ENCODE results near the gene DNAH14.

DNAH14 gene

GRCh38 chr1:225424562-225425200, 495.2 kb downstream of the DNAH14 start:
- DNase-seq (ENCODE audit: extremely low read depth in 1 of 2, low read depth in 1 of 2): no peak

DNA sequence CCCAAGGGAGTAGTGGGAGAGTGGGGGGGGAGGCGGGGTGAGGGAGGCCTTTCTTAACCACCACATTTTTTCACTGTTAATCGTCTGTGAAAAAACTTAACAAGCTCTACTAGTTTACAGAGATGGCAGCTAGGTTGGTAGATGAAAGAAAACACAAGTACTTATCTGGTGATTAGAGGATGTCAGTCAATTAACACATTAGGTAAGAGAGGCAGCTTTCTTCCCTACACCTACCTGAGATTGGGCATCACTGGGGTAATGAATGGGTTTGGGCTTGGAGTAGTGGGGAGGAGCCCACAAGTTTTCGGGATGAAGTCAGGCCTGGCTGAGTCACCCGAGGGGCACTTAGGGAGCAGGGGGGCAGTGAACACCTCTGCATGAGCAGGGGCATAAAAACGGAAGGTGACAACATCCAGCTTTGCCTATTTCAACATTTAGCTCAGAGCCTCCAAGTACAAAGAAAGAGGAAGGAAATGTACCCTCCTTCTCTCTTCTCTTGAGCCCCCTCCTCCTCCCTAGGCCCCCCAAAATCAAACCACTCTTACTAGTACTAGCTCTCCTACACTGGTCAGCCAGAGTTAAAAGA, 495.8 kb downstream of the DNAH14 start:
- no peak for DNase-seq (ENCODE audit: extremely low read depth in 1 of 2, low read depth in 1 of 2)

DNA sequence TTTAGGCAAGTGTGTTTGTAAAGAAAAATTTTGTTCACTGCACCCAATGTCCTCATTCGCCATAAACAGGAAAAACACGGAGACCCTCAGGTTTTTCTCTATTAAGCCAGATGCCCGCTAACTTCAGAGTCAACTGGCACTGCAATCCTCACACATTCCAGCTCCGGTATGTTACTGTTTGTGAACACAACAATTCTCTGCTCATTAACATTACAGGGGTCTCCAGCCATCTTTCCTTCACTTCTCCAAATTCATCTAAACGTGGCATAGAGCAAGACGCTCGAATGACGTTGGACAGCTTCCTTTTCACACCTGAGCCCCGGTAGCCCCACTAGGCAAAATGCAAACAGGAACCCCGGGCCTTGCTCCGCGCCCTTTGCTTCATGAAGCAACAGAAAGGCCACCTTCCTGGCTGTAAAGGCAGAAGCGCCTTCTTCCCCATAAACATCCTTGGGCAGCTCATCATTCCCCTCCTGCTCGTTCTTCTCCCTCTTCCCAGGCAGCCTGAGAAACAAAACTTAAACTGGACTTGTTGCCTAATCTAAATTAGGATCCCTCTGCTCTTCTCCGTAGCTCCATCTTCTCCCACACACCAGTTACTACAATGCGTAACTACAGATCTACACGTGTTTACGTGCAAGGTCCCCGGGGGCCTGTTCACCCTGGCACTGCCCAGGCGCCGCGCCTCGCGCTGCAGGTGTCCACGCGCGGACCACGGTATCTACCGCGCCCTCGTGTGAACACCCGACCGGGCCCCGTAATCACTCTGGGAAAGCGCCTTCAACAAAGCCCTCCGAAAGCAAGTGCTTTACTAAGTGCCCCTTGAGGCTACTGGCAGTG, 497.1 kb downstream of the DNAH14 start:
- DNase-seq (ENCODE audit: extremely low read depth in 1 of 2, low read depth in 1 of 2): no peak

DNA sequence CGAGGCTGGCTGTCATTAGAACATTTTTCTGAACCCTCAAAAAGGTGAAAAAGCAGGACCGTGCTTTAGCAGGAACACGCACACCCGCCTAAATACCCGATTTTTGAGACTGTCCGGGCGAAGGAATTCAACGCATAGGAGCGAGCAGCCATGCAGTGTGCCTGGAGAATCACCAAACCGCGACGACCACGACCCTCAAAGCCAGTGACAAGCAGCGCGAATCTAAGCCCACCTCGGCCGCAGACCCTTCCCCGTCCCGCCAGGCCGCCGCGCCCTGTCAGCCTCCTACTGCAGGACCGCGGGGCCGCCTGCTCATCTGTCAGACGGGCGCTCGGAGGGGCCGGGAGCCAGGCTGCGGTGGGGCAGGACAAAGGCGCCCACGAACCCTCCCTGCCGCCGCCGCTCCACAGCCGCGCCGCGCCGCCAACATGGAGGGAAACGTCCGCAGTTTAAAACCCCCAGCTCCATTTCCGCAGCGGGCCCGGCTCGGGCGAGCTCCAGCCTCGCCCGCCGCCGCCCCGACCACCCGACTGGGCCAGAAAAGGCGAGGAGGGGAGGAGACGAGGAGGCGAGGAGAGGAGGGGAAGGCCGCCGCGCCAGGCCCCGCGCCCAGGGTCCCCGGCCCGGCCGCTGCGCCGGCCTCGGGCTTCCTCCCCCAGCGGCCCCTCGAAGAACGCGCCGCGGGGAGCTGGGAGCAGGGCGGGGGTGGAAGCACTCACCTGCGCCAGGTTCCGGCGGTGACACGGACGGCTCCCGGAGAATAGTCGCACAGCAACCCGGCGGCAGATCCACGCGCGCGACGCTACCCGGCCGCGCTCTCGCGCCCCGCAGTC, 498.0 kb downstream of the DNAH14 start, which contains the start of gene LBR:
Gene LBR, minus strand, starts transcription at position 804 of the 833 bp plus-strand sequence. CDS start 3,963 bp downstream, outside the sequence.
- no peak for DNase-seq (ENCODE audit: extremely low read depth in 1 of 2, low read depth in 1 of 2)

- peak; percentile 82 to 87 for DNase-seq (ENCODE audit: extremely low read depth in 1 of 2, low read depth in 1 of 2)
Observed at GRCh38 chr1:225428068-225428880, 498.8 kb downstream of the DNAH14 start.

DNA sequence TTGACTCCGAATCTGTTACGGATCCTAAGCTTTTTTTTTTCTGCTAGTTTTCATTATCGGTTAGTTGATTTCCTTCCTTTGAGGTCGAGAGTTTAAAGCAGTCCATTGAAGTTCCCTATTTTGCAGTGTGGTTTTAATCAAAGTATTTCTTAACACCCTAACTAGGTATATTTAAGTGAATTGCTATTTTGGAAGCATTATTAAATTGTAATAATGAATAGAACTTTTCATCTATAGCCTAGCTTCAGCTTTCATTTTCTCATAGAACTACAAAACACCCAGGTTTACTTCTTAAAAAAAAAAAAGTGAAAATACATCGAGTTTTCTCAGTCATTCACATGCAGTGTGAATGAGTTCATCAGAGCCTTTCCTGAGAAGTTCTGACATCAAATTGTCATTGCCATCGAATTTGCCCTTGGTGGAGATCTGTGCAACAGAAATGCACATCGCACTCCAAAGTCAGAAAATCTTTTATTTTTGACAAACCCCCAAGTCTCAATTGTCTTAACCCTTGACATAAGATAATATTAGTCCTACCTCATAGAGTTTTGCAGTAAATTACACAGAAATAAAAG, 499.5 kb downstream of the DNAH14 start:
- no peak for DNase-seq (ENCODE audit: extremely low read depth in 1 of 2, low read depth in 1 of 2)

GRCh38 chr1:225430301-225430700, 500.8 kb downstream of the DNAH14 start:
- DNase-seq (ENCODE audit: extremely low read depth in 1 of 2, low read depth in 1 of 2): no peak

GRCh38 chr1:225431081-225431863, 501.8 kb downstream of the DNAH14 start:
- no peak for DNase-seq (ENCODE audit: extremely low read depth in 1 of 2, low read depth in 1 of 2)

GRCh38 chr1:225434046-225434445, 504.6 kb downstream of the DNAH14 start:
- DNase-seq (ENCODE audit: extremely low read depth in 1 of 2, low read depth in 1 of 2): no peak

GRCh38 chr1:225435076-225435475, 505.6 kb downstream of the DNAH14 start:
- DNase-seq (ENCODE audit: extremely low read depth in 1 of 2, low read depth in 1 of 2): no peak

- no peak for DNase-seq (ENCODE audit: extremely low read depth in 1 of 2, low read depth in 1 of 2)
Observed at GRCh38 chr1:225435487-225435886, 506.0 kb downstream of the DNAH14 start.

- no peak for DNase-seq (ENCODE audit: extremely low read depth in 1 of 2, low read depth in 1 of 2)
Observed at GRCh38 chr1:225435957-225436392, 506.5 kb downstream of the DNAH14 start.

GRCh38 chr1:225437710-225438437, 508.4 kb downstream of the DNAH14 start:
- DNase-seq (ENCODE audit: extremely low read depth in 1 of 2, low read depth in 1 of 2): no peak

GRCh38 chr1:225440380-225441221, 511.1 kb downstream of the DNAH14 start:
- DNase-seq (ENCODE audit: extremely low read depth in 1 of 2, low read depth in 1 of 2): no peak

GRCh38 chr1:225441314-225442122, 512.0 kb downstream of the DNAH14 start:
- no peak for DNase-seq (ENCODE audit: extremely low read depth in 1 of 2, low read depth in 1 of 2)

- no peak for DNase-seq (ENCODE audit: extremely low read depth in 1 of 2, low read depth in 1 of 2)
Observed at GRCh38 chr1:225442123-225442505, 512.6 kb downstream of the DNAH14 start.

Data from stimulated activated CD8-positive, alpha-beta memory T cell treated with anti-CD3 and anti-CD28 coated beads, Interleukin-7, amount 100 ng/mL, for 48 hours (primary cell).